GM10266 (cell line): ENCODE measurements around the gene TMEM151B.

Source experiments
- DNase-seq: peaks from one replicate; pipeline ENCODE4 v3.0.0; 2012; ENCODE audit errors: extremely low spot score
- TF ChIP-seq, protein P1 (sequence below): IDR thresholded peaks from 2 replicates; pipeline ENCODE4 v1.5.1; 2012; ENCODE audit warnings: mild to moderate bottlenecking, low read depth; ENCODE audit not compliant: control insufficient read depth, insufficient read depth; ENCODE audit errors: missing control alignments

Gene TMEM151B

DNA sequence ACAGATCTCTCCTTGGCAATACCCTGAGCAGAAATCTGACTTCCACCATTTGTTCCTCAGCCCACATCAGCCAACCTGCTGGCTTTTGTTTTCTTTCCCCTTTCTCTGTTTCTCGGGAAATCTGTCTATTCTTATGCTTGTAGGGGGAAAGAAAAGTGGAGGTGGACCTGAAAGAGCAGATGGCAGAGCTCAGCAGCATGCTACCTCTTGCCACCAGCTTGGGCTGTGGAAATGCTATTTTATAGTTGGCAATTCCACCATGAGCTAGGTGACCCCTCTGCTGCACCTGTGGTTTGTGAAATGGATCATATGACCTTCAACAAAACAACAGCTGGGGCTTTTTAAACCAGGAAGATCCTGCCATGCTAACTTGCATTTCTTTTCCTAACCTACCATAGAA is 65.4 kb downstream of the TMEM151B start:
- TF ChIP-seq, protein P1, sequence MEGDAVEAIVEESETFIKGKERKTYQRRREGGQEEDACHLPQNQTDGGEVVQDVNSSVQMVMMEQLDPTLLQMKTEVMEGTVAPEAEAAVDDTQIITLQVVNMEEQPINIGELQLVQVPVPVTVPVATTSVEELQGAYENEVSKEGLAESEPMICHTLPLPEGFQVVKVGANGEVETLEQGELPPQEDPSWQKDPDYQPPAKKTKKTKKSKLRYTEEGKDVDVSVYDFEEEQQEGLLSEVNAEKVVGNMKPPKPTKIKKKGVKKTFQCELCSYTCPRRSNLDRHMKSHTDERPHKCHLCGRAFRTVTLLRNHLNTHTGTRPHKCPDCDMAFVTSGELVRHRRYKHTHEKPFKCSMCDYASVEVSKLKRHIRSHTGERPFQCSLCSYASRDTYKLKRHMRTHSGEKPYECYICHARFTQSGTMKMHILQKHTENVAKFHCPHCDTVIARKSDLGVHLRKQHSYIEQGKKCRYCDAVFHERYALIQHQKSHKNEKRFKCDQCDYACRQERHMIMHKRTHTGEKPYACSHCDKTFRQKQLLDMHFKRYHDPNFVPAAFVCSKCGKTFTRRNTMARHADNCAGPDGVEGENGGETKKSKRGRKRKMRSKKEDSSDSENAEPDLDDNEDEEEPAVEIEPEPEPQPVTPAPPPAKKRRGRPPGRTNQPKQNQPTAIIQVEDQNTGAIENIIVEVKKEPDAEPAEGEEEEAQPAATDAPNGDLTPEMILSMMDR: no peak
- no peak for DNase-seq

DNA sequence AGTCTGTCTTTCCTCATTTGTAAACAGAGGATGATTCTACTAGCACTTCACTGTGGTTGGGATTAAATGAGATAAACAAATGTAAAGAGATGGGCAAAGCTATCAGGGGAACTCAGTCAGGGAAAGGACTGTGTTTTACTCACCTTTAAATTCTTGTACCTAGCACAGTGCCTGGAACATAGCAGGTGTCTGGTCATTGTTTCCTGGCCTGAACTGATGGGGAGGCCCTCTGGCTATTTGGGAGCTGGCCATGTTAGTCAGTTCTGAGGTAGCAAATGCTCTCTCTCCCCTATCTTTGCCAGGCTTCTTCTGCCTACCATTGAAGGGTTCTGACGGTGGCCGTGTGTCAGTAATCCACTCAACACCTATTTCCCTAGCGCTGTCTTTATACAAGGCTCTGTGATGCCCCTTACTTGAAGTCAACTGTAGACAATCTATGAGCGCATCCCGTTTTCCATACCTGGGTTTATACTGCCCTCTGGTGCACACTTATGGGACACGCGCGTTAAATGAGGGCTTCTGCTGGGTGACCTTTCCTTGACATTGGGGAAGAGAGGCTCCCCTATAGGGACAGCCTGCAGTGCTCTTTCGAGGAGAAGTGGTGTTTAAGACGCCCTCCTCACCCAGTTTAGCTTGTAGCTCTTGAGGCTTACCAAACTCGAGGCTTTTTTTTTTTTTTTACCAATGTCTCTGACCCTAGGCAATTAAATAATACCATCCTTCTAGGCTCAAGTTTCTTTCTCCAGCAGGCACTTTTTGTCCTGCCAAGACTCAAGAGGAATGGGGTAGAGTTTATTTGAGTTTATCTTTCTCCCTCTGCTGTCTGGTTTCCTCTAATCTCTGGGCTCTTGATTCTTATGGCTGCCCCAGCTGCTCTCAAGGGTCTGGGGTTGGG is 68.2 kb downstream of the TMEM151B start:
- TF ChIP-seq, protein P1: peak; percentile 78
- peak; percentile 78 for DNase-seq

DNA sequence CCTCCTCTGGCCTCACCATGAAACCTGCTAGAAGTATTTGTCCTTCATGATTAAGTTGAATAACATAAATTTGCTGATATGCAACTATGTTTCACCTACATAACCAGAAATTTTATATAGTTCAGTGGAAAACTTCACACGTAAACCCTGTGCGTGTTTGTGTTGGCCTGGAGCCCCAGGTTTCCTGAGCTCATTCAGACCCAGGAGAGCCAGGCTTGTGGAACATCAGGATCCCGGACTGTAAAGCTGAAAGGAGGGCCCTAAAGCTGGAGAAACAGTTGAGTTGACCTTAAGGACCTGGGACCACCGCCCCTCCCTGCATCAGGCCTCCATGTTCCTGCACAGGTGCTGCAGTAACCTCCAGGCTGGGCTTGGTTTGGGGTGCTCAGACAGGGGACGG is 69.1 kb downstream of the TMEM151B start:
- TF ChIP-seq, protein P1: no peak
- no peak for DNase-seq

DNA sequence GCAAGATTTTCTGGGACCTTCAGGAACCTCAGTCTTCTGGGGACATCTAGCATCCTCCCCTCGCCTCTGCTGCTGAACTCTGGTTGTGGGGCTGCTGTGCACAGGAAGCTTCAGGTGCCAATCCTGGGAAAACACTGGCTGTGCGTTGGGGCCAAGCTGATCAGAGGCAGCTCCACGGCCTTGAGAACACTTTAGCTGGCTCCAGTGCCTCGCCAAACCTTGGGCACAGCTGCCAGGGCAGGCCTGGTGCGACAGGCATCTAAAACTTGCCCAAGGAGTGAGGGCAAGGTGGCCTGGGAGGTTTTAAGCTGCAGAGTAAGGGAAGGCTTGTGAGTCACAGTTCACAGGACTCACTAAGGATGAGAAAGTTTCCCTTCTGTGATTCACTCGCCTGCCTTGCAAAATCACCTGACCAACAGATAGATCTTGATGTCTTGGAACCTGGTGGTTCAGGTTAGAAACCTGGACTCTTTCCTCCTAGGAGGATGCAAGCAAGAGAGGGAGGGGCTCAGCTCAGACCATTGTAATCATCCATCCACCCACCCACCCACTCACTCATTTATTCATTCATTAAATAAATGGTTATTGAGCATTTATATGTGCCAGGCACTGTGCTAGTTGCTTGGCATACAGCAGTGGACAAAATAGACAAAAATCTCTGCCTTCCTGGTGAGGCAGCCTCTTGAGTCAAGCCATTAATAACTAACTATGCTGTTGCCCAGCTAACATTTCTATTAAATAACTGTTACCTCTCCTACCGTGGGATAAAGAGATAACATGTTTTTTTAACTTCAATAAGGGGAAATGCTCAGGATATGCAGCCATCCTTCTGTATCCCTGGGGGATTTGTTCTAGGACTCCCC is 69.7 kb downstream of the TMEM151B start:
- DNase-seq: no peak
- TF ChIP-seq, protein P1: no peak

DNA sequence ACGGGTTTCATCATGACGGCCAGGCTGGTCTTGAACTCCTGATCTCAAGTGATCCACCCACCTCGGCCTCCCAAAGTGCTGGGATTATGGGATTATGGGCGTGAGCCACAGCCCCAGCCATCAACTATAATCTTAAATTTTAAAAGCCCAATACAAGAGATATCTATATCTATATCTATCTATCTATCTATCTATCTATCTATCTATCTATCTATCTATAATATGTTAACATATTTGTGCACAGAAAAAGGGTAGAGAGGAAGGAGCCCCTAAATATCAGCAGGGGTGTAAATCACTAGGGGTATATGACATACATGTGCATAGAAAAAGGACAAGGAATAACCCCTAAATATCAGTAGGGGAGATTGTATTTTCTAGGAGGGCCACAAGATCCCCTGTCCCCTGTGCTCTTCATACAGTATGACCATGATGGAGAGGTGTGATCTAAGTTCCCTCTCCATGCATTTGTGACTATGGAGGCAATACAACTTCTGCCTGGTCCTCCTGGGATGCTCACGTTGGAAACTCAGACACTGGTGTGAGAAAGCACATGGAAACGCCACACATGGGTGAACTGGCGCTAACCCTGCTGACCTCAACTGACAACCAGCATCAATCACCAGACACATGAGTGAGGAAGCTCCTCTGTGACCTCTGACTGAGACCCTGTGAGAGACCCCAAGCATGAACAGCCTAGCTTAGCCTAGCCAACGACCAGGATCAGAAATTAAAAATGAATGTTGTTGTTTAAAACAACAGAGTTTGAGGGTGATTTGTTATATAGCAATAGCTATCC is 71.0 kb downstream of the TMEM151B start:
- TF ChIP-seq, protein P1: no peak
- DNase-seq: no peak

DNA sequence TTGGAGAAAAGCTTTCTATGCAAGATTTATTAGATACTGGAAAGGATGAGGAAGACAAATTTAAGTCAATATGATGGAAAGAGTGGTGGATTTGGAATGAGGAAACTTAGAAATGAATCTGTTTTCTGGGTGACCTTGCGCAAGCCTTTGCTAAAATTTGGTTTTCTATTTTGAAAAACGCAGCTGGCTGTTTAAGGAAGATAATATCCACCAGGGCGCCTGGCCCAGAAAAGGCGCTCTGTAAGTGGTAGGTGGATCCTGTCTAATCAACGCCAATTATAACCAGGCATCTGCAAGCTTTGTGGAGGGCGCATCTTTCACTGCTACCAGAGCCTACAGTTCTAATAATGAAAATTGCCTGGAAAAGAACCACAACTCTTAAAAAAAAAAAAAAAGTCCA is 71.8 kb downstream of the TMEM151B start:
- no peak for DNase-seq
- TF ChIP-seq, protein P1: no peak
